Stimulated activated CD8-positive, alpha-beta memory T cell treated with anti-CD3 and anti-CD28 coated beads, Interleukin-7, amount 100 ng/mL, for 4 hours (primary cell): ENCODE measurements around the gene TRMT2A.
"Not testable (repeated sequence)": the region's sequence is repeated elsewhere in the genome, so short reads cannot be mapped to it uniquely, and the experiment has no call there.

Experiments used
- DNase-seq, 2 donors: peaks; one replicate each; pipeline ENCODE4 v3.0.0-alpha.2; 2020; ENCODE audit warnings: low read depth in 2 of 2

Gene TRMT2A

GRCh38 chr22:20086101-20086599 is 30.9 kb downstream of the TRMT2A start:
- no peak for DNase-seq

GRCh38 chr22:20085651-20086050 is 31.4 kb downstream of the TRMT2A start:
- no peak for DNase-seq

- DNase-seq = no peak
Observed at GRCh38 chr22:20084547-20085413, 32.2 kb downstream of the TRMT2A start.

- no peak for DNase-seq
Observed at GRCh38 chr22:20083891-20084546, 33.0 kb downstream of the TRMT2A start.

- DNase-seq = no peak
Observed at GRCh38 chr22:20083157-20083890, 33.7 kb downstream of the TRMT2A start.

- DNase-seq = no peak
Observed at GRCh38 chr22:20080776-20081654, 36.0 kb downstream of the TRMT2A start.

- peak; percentile 47 to 76 for DNase-seq
Observed at GRCh38 chr22:20080445-20080775, 36.6 kb downstream of the TRMT2A start.

GRCh38 chr22:20079745-20080444 is 37.1 kb downstream of the TRMT2A start, which contains the start of gene DGCR8:
Gene DGCR8 (plus strand): TSS chr22:20080241. CDS start chr22:20085964, 5,723 bp downstream.
- peak in 1 of 2 donors; percentile 68 for DNase-seq

GRCh38 chr22:20076627-20077172 is 40.3 kb downstream of the TRMT2A start:
- no peak for DNase-seq

GRCh38 chr22:20071524-20071972 is 45.5 kb downstream of the TRMT2A start:
- no peak for DNase-seq

GRCh38 chr22:20069331-20070042 is 47.5 kb downstream of the TRMT2A start:
- no peak for DNase-seq

- DNase-seq = no peak
Observed at GRCh38 chr22:20068640-20069039, 48.4 kb downstream of the TRMT2A start.

- DNase-seq = not testable (repeated sequence)
Observed at GRCh38 chr22:20067384-20067682, 49.7 kb downstream of the TRMT2A start.

GRCh38 chr22:20066617-20067383 is 50.2 kb downstream of the TRMT2A start:
- no peak for DNase-seq

GRCh38 chr22:20065896-20066616 is 51.0 kb downstream of the TRMT2A start:
- DNase-seq = no peak

GRCh38 chr22:20064545-20065262 is 52.3 kb downstream of the TRMT2A start:
- no peak for DNase-seq

GRCh38 chr22:20064140-20064480 is 52.9 kb downstream of the TRMT2A start:
- no peak for DNase-seq
